Activated CD8-positive, alpha-beta memory T cell treated with anti-CD3 and anti-CD28 coated beads for 1 hour (primary cell): ENCODE results near the gene CXCL17.

Experiments used
- DNase-seq, 2 donors: peaks; one replicate each; pipeline ENCODE4 v3.0.0-alpha.2; 2020; ENCODE audit warnings: low read depth in 1 of 2; ENCODE audit errors: extremely low read depth in 1 of 2

The CXCL17 gene

DNA sequence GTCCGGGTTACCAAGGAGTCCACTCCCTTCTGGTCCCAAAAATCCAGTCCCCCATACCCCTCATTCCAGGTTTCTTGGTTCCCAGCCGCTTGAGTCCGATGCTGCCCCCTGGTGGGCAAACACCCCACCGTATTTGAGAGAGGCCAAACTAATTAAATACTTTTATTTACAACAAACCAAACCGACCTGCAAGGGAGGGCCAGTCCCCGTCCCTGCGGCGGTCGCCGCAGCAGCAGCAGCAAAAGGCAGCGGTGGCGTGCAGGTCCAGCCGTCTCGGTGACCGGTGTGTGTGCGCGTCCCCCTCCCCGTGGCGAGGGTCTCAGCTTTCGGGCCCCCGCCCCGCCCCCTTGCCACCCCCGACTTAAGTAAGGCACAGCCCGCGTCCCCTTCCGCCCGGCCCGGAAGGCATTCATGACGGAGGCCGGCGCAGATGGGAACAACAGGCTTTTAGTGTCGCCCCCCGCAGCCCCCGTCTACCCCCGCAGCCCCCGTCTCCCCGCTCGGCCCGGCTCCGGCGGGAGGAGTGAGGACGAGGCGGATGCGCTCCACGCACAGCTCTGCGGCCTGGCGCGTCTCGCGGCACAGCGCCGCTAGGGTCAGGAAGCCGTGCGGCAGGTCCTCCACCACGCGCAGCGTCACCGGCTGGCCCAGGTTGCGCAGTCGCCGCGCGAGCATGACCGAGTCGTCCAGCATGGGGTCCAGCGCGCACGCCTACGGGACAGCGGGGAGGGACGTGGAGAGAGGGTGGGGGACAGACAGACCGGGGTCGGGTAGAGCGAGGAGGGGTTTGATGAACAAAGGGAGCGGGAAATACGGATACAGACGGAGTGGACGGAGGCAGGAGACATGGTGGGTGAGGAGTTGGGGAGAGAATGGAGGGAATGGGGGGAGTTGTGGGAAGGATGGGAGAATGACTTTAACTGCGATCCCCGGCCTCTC is 41.1 kb downstream of the CXCL17 start:
- DNase-seq, result peak; percentile 56 to 64

DNA sequence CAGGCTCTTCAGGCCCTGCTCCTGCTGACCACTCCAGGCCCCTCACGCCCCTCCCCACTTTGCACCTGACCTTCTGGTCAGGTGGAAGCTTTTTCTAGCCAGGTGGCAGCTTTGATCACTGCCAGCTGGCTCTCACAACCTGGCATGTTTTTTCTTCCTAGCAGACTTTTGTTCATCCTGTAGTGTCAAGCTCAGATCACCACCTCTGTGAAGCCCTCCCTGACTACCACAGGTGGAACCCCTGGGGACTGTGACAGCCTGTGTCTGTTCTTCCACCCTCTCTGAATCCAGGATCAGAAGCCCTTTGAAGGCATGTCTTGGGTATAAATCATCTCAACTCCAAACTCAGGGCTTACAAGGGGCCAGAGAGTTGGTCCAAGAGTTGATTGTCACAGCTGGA is 42.3 kb downstream of the CXCL17 start:
- DNase-seq, result no peak

DNA sequence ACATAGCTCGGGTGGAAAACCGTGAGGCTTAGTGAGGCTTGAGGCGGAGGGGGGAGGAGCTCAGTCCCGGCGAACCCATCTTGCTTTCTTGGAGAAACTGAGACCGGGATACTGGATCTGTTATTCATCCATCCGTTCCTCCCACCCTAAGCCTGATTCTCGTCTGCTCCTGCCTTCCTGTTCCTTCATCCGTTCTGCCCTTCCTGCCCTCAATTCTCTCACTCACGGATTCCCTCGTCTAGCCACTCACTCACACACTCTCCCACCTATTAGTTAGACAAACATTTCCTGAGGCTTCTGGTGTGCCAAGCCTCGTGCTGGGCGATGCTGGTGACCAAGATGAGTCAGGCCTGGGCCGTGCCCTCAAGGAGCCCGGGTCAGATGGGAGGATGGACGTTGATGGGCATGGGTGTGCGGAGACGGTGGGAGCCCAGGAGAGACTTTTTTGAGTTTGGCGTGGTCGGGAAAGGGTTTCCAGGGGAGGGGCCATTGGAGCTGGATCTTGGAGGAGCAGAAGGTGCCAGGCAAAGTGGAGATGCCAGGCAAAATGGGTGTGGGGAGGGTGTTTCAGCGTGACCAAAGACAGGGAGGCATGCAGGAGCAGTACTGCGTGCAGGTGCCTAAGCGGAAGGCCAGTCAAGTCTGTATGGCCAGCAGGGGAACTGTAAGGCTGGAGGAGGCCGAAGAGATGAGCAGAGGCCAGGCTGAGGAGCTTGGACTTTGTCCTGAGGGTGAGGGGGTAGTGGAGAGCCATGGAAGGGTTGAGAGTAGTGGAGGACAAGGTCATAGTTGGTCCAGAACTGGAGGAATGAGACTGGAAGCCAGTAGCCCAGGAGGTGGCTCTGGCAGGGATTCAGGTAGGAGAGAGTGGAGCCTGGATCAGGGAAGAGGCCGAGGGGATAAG is 45.2 kb downstream of the CXCL17 start:
- DNase-seq, result no peak

DNA sequence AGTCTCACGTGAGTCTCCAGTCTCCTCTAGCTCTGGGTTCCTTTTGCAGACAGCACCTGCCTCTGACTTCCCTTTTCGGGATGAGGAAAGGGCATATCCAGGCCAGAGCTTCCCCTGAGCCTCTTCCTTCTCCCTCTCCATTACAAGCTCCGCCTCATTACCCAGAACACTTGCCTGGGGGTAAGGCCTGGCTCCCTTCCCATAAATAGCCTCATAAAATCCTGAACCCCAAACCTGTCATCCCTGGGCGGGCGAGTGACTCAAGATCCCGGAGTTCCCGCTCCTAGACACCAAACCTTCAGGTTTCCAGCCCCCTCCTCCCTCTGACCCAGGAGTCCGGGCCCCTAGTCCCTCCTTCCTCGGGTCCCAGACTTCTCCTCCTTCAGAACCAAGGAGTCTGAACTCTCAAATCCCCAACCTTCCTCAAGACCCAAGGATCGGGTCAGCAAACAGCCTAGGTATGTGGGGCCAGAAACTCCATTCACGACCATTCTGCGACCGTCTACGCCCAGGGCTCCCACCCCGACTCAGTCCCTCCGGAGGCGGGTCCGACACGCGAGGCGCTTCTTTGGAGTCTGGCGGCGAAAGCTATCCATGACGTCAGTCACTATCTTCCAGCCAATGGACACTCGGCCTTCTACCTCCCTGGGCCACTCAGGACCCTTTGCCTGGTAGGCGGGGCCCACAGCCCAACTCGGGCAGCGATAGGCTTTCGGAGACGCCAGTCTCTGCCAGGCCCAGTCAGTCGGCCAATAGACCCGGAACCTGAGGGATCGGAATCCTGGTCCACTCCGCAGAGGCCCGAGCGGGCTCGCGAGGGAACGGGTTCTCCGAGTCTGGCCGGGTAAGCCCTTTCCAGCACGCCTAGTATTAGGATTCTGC is 46.1 kb downstream of the CXCL17 start:
- peak; percentile 77 to 78 for DNase-seq

DNA sequence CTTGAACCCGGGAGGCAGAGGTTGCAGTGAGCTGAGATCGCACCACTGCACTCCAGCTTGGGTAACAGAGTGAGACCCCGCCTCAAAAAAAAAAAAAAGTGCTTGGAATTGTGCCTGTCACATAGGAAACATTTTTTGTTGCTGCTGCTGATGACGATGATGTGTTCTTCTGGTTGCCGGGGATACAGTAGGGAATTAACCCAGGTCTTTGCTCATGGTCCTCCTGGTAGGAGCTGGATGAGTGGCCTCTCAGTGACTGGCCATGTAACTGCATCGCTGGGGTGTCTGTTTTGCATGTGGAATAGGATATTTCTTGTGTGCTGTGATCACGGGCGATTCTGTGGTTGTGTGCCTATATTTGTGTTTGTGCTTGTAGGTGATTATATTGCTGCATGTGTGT is 48.0 kb downstream of the CXCL17 start:
- DNase-seq, result no peak

DNA sequence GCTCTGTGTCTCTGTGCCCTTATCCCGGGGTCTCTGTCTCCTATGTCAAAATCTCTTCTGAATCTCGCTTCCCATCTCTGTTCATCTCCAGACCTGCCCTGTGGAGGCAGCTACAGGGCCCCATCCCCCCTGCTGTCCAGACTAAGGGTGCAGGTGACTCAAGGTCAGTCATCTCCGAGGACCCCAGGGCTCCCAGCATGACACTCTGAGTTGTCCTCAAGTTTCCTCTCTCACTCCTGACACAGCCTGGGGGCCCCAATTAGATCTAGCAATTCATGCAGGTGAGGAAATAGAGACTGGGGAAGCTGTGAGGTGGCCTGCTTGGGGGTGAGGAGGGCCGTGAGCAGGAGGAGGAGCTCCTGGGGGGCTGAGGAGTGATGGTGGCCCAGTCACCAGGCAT is 50.6 kb downstream of the CXCL17 start:
- no peak for DNase-seq

DNA sequence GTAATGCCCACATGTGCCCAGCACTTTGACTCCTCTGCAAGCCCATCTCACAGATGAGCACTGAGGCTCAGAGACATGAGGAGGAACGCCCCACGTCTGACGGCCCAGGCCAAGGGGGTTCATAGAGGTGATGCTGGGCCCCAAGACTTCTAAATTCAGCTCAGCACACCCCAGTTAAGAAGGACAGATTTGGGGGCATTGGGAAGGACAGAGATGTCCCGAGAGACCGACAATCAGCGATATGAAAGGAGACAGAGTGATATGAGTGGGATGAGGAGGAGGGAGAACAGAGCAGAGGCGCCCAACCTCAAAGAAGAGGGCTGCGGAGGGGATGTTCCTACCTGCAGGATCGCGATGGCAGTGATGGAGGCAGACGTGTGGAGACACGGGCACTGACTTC is 52.8 kb downstream of the CXCL17 start, which contains the start of gene CNFN:
TSS of gene CNFN (minus strand) at position 399 of the 400 bp plus-strand sequence. CDS start 1,260 bp downstream, outside the sequence.
- no peak for DNase-seq

DNA sequence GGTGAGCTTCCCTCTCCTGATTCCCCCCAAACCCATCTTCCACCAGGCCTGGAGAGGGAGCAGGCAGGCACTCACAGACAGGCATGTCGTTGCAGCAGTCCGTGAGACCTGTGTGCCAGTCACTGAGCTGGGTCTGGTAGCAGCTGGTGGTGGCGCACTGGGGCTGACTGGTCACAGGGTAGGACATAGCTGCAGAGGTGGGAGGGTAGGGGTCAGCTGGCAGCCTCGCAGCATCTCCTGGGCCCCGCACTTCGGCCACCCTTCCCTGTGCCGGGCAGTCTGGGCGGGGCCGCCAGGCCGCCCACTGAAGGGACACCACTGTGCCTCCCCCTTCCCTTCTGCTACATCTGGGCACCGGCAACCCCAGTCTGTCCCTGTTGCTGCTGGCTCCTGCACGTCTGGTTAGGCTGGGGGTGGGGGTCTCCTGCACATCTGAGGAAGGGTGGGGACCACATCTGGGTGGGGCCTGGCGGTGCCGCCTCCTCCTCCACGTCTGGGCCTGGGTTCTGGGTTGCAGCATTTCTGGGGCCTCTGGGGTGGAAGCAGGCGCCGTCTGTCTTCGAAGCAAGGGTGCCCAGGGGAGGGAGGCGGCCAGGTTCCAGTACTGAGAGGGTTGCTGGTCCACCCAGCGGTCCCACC is 53.8 kb downstream of the CXCL17 start:
- no peak for DNase-seq

DNA sequence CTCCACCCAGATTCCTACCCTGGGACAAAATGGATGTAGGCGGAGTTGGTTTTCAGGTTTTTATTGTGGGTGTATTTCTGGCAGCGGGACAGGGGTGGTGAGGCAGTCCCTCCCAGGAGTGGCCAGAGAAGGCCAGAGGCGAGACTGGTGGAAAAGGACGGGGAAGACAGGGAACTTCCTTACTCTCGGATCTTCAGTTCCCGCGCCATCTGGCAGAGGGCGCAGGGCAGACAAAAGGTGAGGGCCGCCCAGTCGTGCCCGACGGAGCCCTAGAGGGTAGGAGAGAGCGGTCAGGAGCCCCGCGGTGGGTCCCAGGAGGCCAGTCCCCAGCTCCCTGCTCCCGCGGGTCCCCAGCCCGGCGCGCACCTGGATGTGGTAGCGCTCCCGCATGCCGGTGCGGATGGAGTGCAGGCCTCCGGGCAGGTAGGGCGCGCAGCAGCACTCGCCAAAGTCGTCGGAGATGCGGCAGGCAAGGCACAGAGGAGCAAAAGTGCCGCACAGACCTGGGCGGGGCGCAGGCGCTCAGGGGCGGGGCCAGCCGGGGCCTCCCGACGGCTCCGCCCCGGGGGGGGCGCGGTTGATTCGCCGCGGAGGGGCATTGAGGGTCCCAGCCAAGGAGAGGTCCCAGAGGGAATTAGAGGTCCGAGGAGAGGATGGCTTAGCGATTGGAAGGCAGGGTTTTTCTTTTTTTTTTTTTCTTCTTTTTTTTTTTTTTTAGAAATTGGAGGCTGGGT is 55.6 kb downstream of the CXCL17 start:
- DNase-seq, result peak; percentile 19 to 46

DNA sequence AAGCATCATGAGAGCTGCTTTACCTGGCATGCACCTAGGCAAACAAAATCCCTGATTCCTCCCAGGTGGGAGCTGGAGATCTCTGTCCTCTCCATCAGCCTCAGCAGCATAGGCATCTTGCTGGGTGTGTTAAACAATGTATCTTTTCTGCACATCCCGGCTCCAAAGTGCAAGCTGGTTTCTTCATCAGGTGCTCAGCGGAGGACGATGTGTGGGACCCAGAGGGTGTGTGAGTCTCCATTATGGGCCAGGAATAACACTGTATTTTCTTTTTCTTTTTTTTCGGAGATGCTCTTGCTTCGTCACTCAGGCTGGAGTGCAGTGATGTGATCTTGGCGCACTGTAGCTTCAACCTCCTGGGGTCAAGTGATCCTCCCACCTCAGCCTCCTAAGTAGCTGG is 62.6 kb downstream of the CXCL17 start:
- no peak for DNase-seq
